GM18508 (cell line): Measurements from ENCODE around the gene FUT8.

Experiments used
- ATAC-seq: cut with Tn5 transposase; IDR thresholded peaks from one replicate; pipeline ENCODE4 v1.9.1; 2021; ENCODE audit warnings: moderate number of reproducible peaks; ENCODE audit not compliant: insufficient read depth, unreplicated experiment

Gene FUT8

DNA sequence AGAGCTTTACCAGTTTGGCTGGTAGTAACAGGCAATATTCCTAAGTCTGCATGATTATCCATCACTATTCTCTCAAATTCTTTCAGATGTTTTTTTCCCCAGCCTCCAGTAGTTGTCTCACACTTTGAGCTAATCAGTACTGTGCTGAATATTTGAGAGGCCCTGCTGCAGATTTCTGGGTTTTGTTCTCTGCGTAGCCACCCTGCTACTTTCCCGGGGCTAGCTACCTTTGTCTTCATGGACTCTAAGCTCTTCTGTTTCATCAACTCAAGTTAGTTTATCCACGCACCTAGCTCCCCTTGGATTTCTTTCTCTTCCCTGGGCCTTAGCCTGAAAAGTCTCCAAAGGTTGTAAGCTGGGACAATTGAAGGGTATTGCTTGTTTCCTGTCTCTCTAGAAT, 73.0 kb downstream of the FUT8 start:
- no peak for ATAC-seq

- ATAC-seq: no peak
Observed at GRCh38 chr14:65486863-65487262, 74.3 kb downstream of the FUT8 start.

- ATAC-seq: no peak
Observed at GRCh38 chr14:65487783-65488494, 75.4 kb downstream of the FUT8 start.

- ATAC-seq: no peak
Observed at GRCh38 chr14:65491274-65491673, 78.7 kb downstream of the FUT8 start.

DNA sequence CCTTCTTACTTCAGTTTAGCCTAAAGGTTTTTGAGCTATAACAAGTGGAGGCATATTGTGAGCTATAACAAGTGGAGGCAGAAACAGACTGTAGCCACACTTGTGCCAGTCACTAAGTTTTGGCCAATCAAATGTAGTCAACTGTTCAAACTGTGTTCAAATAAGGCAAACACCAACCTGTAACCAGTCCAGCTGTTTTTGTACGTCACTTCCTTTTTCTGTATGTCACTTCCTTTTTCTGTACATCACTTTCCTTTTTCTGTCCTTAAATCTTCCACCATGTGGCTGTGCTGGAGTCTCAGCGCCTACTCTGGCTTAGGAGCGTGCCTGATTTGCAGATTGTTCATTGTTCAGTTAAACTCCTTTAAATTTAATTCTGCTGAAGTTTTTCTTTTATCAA, 79.7 kb downstream of the FUT8 start:
- ATAC-seq: no peak

DNA sequence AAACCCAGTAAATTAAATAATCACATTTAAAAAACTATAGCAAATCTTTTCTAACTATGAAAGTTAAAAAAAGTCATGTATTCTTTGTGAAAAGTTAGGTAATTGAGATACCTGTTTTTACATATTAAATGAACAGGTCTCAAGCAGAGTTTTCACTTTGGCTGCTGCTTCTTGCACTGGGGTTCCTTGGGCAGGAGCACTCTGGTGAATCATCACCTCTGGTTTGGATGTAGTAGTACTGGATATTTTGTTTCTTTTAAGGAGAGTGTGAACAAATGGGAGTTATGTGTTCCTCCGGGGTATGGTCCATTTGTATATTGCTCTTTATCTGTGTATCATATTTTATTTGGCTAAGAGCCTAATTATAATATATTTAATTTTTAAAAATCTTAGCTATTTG, 82.7 kb downstream of the FUT8 start:
- ATAC-seq: no peak

DNA sequence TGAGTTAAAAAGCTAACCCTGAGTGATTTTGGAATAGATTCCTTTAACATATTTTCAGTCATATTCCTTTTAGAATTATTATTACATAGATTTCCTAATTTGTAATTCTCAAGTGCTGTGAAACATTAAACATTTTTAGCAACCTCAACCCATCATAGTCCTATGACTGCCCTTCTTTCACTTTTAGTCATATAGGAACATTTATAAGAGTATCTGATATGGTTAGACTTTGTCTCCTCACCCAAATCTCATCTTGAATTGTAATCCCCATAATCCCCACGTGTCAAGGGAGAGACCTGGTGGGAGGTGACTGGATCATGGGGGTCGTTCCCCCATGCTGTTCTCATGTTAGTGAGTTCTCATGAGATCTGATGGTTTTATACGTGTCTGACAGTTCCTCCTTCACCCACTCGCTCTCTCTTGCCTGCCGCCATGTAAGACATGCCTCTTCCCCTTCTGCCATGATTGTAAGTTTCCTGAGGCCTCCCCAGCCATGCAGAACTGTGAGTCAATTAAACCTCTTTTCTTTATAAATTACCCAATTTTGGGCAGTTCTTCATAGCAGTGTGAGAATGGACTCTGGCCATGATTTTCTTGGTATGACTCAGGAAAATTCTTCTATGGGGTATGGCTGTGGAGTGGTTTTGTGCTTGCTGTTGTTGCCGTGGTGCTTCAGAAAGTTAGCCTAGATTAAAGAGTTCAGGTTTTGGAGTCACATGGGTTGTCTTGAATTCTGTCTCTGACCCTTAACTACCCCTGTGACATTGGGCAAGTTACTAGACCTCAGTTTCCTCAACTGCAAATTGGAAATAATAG, 83.9 kb downstream of the FUT8 start:
- no peak for ATAC-seq

GRCh38 chr14:65499138-65499537, 86.6 kb downstream of the FUT8 start:
- ATAC-seq: no peak

DNA sequence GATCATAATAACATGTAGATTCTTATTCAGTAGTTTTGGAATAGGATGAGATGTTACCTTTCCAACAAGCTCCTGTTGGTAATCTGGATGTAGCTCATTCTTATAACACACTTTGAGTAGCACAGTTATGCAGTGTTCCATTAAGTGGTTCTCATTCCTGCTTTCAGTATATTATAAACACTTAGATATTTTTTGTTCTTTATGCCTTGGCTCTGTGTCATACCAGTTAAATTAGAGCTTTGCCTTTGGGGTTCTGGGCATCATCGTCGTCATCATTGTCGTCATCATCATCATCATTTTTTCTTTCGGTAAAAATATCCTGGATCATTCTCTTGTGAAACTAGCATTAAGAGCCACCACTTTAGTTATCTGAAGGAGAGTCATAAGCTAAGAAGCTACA, 87.5 kb downstream of the FUT8 start:
- ATAC-seq: no peak

DNA sequence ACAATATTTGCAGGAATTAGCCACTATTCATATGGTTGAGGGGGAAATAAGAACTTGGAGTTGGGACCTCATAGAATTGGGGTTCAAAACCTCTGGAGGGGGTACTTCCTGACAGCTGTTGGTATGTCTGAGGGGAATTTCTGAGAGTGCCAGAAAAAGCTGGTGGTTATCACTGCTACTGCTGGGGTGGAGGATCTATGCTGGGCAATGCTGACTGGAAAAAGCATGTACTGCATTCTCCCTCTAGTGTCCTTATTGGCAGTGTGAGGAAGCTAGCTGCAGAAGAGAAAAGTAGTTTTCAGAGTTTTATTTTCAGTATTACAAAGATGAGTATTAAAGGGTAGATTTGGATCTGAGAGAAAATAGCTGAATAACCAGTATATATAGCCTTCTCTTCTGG, 88.8 kb downstream of the FUT8 start:
- ATAC-seq: no peak

GRCh38 chr14:65502676-65503124, 90.2 kb downstream of the FUT8 start:
- peak; percentile 49 for ATAC-seq

DNA sequence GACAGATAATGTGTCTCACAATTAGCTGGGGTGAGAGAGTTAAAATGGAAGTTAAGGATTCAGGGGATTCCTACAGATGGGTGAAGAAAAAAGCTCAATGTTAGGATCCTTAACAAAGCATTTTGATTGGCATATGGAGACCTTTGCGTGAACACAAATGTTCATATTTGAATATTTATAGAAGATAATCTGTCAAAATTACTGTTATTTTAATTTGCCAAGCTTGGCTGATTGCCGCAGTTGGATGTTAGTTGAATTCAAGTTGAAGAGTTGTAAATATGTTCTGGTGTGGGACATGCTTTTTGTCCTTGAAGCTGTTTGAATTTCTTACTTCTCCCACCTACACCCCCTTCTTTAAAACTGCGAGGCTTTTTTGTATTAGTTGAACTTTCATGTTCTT, 91.2 kb downstream of the FUT8 start:
- ATAC-seq: no peak

DNA sequence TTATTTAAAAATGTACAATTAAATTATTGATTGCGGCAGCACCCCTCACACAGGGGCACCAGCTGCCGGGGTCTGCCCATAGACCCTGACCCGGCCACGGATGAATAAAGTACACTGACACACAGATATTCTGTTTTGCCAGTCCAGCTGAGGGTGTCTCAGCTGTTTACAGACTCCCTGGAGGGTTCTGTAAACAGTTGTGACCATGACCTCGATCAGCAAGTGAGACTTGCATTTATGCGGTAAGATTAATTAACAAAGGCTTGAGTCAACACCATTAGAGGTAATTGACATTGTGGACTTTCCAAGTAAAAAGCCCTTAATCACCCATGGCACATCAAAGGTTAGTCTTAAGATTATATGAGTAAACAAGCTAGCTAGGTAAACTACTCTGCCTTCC, 94.3 kb downstream of the FUT8 start:
- no peak for ATAC-seq

GRCh38 chr14:65509842-65510241, 97.3 kb downstream of the FUT8 start:
- ATAC-seq: no peak

- ATAC-seq: no peak
Observed at GRCh38 chr14:65513671-65514070, 101.1 kb downstream of the FUT8 start.

GRCh38 chr14:65517635-65518542, 105.4 kb downstream of the FUT8 start:
- ATAC-seq: no peak

DNA sequence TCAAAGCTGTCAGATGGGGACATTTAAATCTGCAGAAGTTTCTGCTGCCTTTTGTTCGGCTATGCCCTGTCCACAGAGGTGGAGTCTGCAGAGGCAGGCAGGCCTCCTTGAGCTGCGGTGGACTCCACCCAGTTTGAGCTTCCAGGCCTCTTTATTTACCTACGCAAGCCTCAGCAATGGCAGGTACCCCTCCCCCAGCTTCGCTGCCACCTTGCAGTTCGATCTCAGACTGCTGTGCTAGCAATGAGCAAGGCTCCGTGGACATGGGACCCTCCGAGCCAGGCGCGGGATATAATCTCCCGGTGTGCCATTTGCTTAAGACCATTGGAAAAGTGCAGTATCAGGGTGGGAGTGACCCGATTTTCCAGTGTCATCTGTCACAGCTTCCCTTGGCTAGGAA, 115.5 kb downstream of the FUT8 start:
- no peak for ATAC-seq

- no peak for ATAC-seq
Observed at GRCh38 chr14:65531148-65531547, 118.6 kb downstream of the FUT8 start.

DNA sequence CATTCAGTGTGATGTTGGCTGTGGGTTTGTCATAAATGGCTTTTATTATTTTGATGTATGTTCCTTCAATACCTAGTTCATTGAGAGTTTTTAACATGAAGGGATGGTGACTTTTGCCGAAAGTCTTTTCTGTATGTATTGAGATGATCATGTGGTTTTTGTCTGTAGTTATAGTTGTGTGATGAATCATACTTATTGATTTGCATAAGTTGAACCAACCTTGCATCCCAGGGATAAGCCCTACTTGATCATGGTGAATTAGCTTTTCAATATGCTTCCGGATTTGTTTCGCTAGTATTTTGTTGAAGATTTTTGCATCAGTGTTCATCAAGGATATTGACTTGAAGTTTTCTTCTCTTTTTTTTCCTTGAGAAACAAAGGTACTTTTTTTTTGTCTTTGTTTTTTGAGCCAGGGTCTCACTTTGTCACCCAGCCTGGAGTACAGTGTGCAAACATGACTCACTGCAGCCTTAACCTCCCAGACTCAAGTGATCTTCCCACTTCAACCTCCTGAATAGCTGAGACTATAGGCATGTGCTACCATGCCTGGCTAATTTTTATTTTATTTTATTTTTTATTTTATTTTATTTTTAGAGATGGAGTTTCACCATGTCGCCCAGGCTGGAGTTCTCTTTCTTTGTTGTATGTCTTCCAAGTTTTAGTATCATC, 121.3 kb downstream of the FUT8 start:
- ATAC-seq: no peak

GRCh38 chr14:65536781-65537423, 124.4 kb downstream of the FUT8 start:
- ATAC-seq: no peak
